AML-193 (cell line): ENCODE data around the gene LRRN3.

ENCODE experiments used
- DNase-seq, 2 experiments: peaks; one replicate each; lab custom pipeline; 2025; lab: John Stamatoyannopoulos, UW

LRRN3 gene

DNA sequence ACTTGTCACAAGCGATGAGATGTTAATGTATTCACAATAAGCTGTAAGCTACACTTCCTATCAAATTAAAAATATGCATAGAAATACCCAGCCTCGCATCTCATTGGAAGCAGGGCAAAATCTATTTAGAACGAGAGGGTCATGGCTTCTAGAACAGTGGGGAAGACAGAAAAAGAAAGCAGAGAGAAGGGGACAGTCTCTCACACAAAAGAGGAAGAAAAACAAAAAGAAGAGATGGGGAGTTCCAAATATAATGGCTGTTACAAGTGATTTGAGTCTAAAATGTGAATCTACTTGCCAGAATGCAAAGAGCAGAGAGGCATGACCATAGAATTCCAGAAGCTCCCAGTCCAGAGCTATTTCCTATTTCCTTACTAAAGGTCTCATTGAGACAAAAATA is 13.8 kb downstream of the LRRN3 start:
- no peak for DNase-seq

DNA sequence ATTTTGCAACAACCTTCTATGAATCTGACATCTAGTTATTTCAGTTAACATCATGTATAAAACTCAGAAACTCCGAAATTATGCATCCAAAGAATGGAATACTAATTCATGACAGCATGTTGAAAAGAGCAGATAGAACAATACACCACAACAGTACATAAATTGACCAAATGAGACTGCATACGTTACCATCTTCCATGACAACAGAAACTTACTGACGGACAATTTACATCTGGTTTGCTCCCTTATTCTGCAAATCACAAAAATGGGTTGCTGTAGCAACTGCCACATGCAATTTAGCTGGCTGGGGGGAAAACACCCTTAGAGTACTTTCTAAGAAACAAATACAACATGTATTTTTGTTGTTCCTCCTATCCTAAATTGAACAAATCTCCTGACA is 14.3 kb downstream of the LRRN3 start:
- no peak for DNase-seq

DNA sequence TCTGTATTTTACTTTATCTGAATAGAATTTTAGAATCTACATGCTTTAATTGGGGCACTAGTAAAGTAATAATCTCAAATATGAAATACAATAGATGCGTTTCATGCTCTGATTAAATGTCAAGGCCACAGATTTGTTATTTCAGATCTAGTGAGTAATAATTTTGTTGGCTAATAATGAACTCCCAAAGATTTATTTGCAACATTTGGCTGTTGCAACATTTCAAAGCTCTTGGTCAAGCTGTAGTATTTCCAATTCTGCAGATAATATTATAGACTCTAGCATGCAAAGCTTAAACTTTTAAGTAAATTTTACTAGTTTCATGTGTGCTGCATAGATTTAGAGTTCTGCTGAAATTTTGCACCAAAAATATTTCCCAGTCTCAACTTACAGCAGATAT is 16.7 kb downstream of the LRRN3 start:
- no peak for DNase-seq

DNA sequence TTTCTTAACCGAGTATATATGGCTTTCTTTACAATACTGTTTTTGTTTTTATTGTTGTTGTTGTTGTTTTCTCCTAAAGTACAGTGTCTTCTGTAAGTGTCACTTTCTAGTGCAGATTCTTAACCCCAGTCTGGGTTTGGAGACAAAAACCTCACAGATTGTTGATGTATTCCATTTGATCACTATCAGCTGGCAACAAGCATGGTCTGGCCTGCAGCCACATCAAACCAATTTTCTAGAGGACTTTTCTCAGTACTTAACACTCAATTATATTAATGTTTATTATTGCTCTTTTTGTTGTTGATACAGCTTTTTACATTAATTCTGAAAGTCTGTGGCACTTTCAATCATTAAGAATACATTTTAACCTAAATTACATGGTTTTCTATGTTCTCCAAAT is 17.1 kb downstream of the LRRN3 start:
- DNase-seq, result no peak

DNA sequence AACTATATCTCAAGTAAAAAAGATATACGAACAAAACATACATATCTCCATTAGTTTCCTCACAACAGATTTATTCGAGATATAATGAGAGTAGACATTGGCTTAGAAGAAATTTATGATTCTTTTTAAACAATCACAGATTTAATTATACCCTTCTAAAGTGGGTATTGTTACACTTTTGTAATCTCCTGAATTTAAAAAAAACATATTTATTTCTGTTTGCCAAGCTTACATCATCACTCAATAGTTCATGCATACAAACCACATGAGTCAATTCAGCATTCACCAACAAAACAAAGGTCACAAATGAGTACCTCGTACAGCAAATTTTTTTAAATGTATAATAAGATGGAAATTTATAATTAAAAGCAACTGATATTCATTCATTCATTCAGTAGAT is 17.6 kb downstream of the LRRN3 start:
- DNase-seq, result no peak

DNA sequence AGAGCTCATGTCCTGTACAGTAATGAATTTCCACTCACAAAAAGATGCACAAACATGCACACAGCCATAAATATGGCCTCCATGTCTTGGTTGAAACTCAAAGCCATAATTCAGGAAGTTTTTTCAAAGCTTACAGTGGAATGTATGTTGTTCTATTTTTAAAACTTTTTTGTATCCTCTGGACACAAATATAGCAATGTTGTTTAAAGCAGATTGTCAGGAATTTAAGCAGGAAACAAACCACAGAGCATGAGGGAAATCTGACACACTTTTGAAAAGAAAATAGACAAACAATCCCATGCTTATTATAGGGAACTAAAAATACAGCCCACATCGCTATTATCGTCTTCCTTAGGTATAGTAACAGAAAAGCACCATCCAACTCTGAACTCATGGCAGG is 21.5 kb downstream of the LRRN3 start:
- DNase-seq, result no peak

DNA sequence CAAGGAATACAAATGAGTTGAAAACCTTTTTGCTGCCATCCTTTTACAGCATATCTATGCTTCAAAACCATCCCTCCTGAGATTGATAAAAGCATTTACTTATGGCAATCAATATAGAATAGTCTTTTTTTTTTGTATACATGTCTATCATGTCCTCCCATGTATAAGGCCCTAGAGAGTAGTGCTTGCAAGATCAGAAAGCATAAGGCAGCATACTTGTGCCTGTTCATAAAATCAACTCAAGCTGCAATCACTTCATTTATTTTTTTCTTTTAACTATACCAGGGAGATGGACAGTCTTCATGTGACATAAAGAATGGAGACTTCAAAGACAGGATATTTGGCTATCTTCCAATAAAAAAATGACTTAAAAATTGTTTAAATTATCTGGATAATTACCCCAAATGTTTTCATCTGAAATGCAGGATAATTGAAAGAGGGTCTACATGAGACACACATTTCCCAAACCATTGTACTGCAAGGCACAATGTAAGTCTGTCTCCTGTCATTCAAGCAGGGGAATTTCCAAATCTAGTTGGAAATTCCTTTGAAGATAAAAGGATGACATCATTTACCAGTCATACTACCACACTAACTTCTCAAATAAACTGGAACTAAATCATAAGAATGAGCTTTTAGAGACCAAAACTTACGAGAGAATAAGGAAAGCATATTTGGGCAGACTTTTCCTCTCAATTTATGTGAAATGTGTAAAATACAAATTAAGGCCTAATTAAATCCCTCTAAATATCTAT is 22.5 kb downstream of the LRRN3 start:
- no peak for DNase-seq

DNA sequence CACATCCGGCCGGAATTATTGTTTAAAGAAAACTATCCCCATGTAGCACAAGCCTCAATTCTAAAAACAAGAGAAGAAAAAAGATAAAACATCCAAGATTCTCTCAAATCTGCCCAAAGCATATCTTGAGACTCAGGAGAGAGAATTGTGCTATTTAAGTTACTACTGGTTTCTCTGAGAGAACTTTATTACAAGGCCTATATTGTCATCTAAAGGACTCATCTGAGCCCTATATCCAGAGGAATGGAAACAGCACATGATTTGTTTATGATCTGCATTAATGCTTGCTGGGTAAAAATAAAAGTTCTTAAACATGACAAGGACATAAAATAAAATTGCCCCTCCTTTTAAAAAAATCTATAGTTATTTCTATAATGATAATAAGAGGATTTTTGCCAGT is 25.0 kb downstream of the LRRN3 start:
- DNase-seq, result no peak

DNA sequence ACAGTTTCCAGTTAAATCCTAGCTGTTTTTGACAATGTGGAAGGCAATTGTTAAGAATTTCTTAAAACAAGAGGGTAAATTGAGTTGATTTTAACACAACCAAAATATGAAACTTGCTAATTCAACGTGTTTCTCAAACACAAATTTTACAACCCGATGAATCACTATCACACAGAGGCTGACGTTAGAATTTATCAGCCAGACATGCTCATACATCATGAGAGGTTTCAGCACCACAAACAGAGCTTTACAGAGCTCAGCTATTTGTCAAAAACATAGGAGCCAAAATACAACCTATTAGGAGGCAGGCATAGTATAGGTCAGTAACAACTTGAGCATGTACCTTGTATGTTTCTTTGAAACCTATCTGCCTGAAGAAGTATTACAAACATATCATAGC is 36.1 kb downstream of the LRRN3 start:
- no peak for DNase-seq

DNA sequence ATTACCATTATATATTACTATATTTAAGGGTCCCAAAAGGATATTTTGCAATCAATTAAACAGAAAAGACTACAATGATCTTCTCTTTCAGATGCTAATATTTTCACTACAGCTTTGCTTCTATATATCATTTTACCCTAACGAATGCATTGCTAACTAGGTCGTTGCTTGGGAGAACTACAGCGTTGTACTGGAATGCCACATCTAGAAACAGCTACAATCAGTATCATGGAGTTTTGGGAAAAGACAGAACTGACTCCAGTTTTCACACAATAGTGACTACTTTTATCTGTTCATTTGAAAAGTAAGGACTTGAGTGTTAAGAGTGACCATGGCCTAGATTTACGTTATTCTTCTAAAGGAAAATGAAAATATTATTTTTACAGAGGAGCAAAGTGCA is 38.5 kb downstream of the LRRN3 start:
- DNase-seq, result no peak

DNA sequence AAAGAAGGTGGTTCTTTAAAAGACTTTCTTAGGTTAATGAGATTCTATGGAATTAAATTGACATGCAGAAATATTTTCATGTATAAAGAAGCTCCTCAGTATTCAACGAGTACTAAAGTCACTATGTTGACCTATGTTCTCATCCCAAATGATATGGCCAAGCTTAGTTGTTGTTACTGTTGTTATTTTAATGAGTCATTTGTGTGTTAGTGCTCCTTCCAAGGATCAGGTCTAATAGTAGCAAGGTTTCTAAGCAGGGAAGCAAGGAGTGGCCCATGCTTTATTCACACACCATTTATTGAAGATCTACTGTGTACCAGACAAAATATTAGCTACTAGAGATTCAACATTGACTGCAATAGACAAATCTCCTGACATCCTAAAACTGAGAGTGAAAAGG is 41.9 kb downstream of the LRRN3 start:
- DNase-seq, result no peak

DNA sequence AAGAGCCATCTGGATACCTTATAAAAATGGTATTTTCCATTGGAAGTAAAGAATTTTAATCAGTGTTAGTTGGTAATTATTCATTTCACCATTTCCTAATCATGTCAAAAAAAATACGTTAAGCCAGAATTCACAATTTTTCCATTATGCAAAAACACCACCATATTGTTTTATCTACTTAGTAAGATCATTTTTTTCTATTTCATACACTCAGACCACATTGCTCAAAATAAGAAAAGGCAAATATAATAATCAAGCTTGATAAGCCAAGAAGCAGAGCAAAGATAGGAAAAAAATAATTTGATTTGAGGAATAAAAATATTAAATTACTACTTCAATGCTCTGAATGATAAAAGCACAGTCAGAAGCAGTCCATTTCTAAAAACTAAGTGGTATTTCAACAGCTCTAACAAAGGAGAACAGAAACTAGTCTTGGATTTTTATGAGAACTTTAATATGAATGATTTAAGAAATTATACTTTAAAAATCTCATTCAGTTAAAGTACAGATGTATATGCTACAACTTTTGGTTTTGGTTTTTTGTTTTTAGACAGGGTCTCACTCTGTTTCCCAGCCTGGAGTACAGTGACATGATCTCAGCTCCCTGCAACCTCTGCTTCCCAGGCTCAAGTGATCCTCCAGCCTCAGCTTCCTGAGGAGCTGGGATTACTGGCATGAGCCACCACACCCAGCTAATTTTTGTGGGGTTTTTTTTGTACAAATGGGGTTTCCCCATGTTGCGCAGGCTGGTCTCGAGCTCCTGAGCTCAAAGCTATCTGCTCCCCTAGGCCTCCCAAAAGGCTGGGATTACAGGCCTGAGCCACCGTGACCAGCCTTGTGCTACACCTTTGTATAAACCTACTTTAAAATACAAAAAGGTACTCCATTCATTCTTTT is 46.6 kb downstream of the LRRN3 start:
- DNase-seq, result no peak

DNA sequence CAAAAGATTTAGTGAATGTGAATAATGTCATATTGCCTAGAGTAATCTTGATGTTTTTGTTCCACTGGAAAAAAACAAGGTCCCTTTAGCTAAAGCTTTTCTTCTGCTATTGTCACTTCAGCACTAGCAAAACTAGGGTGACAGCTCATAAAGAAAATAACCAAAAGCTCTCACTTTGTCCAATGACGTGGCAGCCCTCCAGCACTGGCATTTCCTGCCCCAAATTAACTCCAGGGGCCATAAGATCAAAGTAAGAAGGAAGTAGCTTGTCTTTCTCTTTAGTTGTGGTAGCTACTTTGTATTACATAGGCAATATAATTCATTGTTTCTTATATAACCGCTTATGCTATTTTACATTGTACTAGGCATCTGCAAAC is 47.3 kb downstream of the LRRN3 start:
- no peak for DNase-seq

DNA sequence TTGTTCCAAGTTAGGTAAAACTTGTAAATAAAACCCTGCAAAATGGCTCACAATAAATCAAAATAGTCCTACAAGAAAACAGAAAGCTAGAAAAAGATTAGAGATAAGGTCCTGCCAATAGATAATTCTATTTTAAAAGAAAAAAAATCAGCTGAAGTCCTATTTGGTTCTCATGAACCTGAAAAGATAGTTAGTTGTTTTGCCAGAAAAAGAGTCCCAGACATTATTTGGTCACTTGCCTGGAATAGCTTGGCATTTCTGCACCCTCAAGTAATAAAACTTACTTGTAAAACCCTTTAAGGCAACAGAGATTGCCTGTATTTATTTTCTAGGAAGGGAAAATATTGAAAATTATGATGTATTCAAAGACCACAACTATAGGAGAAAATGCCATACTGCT is 47.7 kb downstream of the LRRN3 start:
- DNase-seq, result no peak

DNA sequence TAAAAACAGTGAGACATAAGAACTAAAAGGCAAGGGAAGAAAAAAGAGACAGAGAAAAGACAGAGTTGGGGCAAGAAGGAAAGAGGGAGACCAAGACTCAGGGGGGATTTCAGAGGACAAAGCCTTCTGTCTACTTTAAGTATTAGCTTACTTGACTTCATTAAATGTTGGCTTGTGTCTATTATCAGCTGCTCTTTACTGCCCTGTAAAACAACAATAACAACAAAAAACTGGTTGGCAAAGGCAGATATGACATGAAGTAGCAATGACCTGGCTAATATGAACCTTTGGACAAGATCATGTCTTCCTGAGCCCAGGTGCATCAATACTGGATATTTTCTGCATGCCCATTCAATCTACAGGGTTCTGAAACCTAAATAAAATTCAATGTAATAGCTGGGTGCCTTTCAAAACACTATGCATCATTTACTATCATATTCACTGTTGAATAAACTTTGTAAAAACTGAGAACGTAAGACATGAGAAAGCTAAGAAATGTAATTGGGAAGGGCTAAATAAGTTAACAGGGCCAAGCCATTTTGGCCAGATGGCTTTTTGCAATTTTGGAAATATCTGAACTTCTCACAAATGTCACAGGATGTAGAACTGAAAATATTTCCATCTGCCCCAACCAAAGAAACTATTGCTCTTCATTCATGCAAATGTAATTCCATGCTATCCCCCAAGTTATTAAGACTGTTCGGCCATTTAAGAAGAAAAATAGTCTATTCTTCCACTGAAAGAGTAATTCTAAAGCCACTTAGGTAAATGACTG is 49.4 kb downstream of the LRRN3 start:
- no peak for DNase-seq

DNA sequence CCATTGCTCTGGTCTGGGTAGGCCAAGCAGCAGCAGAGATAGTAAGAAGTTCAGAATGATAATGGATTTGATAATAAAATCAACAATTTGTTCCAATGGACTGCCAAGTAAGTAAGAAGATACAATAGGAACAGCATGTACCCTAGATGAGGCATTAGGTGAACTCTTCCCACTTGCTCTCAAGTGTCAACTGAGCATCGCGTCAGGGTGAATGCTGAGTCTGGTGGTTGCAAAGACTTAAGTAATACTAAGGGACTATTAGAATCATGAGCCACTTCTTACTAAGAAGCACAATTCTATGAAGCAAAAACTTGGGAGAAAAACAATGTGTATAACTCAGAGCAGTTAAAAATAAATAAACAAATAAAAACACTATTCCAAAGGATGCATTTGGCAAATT is 54.5 kb downstream of the LRRN3 start:
- no peak for DNase-seq

DNA sequence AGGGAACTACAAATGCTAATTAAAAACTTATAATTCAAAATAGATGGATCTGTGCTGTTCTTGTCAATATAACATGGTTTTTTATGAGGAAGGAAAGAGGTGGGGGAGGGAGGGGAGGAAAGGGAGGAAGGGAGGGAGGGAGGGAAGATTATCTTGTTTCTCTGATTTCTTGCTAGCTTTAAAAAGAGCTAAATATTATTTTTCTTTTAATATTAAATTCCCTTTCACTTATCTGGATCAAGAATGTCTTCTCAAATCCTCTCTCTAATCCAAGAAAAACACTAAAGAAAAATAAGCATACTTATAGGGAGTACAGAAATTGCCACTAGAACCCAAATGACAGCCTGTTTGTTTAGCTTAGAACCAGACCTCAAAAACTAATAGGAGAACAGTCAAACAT is 55.2 kb downstream of the LRRN3 start:
- no peak for DNase-seq

DNA sequence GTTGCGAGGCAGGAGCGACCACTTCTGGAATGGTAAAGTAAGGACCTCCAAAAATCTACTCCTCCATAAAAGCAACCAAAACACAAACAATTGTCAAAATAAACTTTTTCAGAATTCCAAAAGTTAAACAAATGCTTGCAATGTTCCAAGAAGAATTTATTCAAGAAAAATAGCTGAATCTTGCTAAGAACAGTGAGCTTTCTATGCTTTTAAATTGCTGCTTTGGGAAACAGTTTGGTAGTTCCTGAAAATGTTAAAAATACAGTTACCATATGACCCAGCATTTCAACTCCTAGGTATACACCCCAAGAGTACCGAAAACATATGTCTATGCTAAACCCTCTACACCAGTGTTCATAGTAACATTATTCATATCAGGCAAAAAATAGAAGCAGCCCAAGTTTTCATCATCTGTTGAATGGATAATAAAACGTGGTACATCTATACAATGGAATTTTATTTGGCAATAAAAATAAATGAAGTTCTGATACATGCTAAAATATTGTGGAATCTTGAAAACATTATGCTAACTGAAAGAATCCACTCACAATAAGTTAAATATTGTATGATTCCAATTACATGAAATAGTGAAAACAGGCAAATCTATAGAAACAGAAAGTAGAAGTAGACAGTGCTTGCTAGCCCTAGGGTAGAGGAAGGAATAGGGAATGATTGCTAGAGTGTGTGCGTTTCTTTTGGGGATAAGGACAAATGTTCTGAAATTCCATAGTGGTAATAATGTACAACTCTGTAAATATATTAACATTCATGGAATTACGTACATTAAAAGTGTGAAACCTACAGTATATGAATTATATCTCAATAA is 57.0 kb downstream of the LRRN3 start:
- DNase-seq, result no peak

DNA sequence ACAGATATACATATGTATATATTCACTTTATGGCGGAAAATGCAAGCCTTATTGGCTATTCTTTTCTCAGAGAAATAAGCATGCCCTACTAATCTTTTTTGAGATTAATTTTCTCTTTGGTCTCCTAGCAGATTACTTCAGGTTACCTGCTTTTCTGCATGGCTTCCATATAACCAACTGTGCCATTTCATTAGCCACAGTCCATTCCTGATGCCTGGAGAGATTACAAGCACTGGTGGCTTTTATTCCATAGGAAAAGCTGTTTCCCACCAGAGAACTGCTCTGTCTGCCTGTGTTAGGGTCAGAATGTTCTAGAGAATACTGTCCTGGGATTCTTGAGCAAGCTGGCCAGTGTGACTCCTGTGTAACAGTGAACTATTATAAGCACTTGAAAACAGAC is 59.8 kb downstream of the LRRN3 start:
- no peak for DNase-seq

DNA sequence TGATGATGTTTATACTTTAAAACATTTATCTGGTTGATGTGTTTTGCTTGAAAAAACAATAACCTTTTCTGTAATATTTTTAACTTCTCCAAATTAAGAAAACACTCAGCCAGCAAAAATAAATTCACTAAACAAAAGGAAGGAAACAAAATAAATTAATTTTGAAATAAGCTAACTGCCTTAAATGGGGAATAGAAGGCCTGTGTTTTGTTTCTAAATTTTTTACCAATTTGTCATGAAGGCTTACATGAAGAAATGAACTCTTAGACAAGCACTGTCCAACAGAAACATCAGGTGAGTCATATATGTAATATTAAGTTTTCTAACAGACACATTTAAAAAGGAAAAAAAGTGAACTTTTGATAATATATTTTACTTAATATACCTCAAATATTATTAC is 68.5 kb downstream of the LRRN3 start:
- DNase-seq, result no peak

DNA sequence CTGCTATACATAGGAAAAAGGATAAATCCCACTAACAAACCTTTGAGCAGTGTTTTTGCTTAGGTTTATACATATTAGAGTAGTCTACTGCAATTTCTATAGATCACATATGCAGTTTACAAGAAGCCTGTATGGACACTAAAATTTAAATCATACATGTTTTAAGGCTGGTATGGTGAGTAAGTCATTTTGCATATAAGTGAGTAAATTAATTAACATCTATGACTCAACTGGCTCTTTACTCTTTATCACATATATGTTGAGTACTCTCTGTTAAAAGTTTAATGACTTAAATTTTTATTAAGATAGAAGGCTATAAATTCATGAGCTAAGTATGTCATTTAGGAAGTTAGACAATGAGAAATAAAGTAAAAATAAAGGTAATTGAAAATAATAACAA is 69.4 kb downstream of the LRRN3 start:
- DNase-seq, result no peak

DNA sequence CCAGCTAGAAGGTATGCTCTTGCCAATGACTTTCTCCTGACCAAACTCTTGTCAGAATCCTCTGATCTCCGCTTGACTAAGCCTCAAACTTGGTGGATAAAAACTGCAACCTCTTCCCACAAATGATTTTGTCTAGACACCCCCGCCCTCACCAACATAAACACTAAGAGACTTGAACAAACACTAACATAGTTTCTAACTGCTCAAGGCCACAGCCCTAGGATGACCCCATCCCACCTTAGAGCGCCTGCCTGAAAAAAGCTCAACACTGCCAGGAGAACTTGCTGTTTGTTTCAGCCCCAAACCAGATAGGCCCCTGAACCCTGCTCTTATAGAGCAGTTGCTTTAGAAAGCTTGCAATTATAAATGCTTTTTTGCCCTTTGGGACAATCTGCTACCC is 71.8 kb downstream of the LRRN3 start:
- no peak for DNase-seq
